ENCODE results near the gene AKAP13.
"Not testable (repeated sequence)": the region's sequence is repeated elsewhere in the genome, so short reads cannot be mapped to it uniquely, and the experiment has no call there.

Gene AKAP13

DNA sequence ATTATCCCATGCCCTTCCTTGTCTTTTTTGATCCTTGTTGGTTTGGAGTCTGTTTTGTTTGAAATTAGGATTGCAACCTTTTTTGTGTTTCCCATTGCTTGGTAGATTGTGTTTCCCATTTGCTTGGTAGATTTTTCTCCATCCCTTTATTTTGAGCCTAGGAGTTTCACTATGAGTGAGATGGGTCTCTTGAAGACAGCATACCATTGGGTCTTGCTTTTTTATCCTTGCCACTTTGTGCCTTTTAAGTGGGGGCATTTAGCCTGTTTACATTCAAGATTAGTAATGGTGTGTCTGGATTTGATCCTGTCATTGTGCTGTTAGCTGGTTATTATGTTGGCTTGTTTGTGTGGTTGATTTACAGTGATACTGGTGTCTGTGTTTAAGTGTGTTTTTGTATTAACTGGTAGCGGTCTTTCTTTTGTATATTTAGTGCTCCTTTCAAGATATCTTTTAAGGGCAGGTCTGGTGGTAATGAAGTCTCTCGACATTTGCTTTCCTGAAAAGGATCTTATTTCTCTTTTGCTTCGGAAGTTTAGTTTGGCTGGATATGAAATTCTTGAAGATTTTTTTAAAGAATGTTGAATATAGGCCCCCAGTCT lies 70.8 kb downstream of the AKAP13 start:
- no peak for DNase-seq

DNA sequence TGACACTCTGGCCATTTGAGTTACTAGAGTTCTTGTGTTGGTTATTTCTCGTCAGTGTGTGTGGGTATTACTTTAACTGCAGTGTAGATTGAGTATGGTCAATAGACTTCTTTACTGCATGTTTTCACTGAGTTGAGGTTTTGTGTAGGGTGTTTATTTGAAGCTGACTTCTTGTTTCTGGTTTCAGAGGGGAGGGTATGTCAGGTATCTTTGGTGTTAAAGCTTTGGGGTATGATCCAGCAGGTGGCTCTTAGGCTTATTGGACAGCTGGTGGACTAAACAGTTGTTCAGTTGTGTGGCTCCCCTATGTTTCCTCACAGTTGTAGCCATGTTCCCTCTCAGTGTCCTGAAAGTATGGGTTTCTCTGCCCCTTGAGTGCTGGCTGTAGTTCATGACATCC lies 72.0 kb downstream of the AKAP13 start:
- no peak for DNase-seq

DNA sequence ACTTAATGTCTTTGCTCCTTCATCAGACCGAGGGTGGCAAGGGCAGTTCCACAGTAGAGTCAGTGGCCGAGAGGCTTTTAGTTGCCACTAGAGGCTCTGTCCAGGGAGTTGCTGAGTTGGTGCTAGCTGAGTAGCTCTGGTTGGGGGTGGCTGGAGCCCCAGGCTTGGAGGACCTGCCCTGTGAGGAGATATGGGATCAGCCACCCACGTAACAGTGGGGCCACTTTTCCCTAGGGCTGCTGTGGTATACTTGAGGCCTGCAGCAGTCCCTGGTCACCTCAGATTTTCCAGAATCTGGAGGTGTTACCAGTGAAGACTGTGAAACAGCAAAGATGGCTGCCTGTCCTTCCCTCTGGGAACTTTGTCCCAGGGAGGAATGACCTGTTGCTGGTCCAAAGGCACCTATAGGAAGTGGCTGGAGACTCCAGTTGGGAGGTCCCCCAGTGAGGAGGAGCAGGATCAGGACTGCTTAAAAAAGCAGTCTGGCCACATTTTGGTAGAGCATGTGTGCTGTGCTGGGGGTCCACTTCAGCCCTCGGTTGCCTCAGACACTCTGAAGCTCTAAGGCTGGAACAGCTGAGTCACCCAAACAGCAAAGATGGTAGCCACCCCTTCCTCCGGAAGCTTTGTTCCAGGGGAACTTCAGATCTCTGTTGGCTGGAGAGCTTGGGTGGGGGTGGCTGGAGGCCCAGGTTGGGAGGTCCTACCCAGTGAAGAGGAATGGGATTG lies 72.9 kb downstream of the AKAP13 start:
- DNase-seq, result no peak

DNA sequence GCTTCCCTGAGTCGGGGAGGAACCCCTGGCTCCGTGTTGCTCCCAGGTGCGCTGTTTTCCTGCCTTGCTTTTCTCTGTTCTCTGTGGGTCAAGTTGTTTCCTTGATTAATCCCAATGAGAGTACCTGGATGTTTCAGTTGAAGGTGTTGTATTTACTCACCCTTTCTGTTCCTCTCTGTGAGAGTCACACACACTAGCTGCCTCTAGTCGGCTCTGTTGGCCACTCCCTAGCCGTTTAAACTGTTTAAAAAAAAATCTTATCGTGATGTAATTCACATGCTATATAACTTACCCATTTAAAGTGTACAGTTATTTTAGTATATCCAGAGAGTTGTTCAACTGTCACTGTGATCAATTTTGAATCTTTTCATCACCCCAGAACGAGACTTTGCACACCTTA lies 74.0 kb downstream of the AKAP13 start:
- no peak for DNase-seq

DNA sequence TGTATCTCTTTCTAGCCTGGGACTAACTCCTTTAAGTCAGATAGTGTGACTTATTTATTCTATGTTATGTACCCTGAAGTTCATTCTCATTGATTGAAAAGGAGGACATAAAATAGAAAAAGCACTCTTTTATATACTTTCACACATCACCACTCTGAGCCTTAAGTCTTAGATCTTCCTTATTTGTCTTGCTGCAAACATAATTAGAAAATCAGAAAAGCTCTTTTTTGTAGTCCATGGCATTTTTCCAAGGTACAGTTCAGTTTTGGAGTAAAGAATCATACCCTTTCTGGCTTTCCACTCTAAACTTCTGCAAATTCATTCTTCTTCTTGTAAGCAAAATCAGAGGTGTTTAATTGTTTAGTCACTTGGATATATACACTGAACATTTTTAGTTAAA lies 75.5 kb downstream of the AKAP13 start:
- DNase-seq, result no peak

DNA sequence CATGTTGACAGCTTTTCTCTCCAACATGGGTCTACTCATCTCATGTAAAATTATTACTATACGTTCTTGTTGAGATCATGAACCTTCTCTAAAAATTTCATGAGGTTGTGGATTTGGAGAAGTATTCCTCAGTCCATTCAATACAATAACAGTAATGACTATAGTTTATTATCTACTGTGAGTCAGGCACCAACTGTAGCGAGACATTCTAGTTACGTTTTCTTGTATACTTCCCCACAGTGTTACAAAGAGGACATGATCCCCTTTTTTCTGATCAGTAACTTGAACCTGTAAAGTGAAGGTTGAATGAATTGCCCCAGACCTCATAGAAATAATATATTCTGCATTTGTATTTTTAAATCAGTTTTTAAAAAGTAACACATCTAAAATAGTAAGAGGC lies 76.4 kb downstream of the AKAP13 start:
- no peak for DNase-seq

DNA sequence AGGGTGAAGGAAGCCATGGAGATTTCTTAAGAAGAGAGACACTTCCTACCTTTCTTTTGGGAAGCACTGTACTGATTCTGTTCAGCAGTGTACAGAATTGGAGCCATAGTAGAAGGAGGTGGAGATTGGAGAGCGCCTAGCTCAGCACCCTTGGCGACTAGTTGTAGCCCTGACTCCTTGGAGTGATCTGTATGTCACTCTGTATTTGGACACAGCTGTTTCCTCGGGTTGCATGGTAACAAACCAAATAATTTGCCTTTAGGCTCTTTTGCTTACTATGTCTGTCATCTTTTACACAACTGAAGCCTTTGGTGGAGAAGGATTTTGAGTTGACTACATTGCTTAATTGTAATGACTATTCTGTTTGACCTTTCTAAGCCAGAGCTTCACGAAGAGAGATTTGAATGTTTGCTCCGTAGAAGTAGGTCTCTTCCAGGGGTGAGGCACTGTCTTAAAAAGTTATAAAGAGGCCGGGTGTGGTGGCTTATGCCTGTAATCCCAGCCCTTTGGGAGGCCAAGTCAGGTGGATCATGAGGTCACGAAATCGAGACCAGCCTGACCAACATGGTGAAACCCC lies 77.1 kb downstream of the AKAP13 start:
- peak; percentile 75 to 81 for DNase-seq

DNA sequence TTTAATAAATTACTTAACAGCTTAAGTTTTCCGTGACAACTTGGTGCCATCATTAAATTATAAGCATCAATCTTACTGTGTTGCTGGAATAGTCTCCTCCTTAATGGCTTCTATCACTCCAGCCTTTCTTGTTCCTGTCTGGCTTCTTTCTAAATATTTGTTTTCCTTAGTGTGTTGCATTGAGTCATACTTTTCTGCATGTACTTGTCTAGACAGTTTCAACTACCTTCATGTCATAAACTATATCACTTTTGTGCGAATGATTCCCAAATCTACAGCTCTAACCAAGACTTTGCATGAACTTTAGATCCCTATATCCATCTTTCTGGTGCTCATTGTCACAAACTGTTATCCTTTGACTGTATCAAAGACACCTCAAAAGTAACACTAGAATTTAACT lies 78.4 kb downstream of the AKAP13 start:
- no peak for DNase-seq

DNA sequence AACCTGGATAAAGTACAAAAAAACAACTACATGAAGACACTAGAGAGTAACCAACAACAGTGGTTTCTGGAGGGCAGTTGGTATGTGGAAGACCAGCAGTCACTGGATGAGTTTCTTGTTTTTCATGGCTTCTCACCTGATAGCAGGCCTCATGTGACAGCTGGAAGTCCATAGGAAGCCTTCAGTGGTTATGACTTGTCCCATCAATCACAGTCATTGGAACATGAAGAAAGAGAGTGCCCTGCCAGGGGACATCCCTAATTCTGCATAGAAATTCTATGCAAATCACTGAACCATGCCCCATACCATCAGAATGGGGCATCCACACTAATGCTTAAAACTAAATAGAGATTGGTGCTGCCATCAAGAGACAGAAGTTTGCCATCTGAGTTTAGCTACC lies 81.6 kb downstream of the AKAP13 start:
- no peak for DNase-seq

DNA sequence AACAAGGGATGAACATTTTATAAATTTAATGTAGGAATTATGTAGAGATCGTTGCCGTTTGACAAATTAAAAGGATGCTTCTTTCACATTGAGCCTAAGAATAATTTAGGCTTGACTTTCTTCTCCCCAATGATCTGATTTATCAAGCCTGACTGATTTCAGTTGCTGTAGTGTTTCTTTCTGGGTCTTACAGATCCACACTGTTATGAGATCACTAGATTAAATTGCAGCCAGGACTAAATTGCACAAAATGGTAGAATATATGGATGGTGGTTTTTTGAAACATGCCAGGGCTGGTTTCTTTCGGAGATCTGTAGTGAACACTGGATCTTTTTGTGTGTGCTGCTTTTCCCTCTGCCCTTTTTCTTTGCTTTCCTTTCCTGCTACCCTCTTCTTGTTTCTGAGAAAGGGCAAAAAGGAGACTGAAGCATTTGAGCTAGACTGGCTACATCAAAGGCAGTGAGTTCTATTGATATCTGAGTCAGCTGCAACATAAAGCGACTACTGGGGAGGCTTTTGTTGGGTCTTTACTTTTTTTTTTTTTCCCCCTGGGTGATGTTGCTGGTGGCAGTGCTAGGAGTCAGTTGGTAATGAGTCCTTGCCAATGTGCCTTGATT lies 83.0 kb downstream of the AKAP13 start:
- no peak for DNase-seq

DNA sequence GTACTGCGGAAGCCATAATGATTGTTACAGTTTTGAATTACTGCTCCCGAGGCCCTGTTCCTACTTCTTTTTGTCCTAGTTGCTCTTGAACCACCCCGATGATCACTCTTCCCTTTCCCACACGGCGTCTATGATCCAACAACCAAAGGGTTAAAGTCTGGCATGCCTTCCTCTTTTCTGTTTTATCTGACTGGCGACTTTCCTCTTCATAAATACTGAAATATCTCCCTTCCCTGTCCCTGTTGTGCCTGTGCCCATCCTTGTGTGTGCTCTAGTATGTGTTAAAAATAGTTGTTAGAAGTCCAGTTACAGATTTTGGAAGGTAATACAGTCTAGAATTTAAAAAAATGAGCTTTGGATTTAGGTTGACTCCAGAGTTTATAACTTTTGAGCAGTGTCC lies 83.6 kb downstream of the AKAP13 start:
- no peak for DNase-seq

DNA sequence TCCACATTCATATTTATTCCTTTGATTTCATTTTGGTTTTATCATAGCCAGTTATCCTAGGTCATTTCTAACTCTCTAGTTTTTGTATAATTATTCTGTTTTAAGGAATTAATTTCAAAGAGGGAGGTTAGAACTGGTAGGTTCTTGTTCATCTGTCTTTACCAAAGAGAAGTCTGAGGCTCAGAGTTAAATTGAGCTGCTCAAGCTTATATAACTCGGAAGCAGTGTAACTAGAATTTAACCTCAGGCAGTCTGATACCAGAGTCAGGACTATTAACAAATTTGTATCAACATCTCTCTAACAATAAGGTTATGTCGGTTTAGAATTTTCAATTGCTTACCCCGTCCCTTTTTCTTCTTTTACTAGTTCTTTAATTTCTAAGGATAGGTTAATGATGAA lies 84.1 kb downstream of the AKAP13 start:
- DNase-seq, result no peak

DNA sequence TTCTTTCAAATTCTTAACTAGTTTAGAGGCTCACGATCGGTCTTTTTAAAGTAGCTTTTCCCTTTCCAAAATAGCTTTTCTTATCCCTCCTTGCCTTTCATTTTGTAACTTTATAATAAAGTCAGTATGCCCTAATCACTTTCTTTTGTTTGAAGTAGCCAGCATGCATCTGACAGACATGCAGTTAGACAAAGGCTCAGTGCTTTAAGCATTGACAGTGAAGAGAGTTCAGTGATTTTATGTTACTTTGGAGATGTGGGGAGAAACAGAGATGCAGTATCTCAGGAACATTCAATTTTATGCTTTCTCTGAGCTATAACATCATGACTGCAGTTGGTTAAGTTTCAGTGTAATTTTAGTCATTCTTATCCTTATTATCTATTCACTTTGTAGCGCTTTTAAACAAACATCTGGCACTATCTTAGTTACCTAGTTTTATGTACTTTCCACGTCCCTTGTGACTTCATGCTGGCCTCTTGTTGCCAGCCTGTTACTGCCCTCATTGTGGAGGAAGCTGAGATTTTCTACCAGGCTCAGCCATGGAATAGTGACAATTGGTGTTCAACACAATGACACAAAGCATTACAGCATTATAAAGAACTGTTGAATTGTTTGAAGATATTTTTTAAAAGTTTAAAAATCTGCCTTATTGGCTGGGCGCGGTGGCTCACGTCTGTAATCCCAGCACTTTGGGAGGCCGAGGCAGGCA lies 90.3 kb downstream of the AKAP13 start:
- no peak for DNase-seq

DNA sequence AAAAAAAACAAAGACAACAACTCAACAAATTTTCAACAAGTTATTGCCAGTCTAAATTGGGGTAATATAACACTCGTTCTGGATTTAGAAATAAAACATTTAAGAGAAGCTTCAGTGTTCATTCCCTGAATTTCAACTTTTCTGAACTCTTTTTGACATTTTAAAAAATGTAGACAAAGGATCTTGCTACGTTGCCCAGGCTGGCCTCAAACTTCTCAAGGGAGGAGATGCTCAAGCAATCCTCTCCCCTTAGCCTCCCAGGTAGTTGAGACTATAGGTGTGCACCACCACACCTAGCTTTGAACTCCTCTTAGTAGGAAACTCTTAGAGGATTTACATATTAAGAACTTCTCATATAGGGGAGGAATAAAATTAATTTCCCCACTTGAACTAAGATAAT lies 91.9 kb downstream of the AKAP13 start:
- DNase-seq, result no peak

DNA sequence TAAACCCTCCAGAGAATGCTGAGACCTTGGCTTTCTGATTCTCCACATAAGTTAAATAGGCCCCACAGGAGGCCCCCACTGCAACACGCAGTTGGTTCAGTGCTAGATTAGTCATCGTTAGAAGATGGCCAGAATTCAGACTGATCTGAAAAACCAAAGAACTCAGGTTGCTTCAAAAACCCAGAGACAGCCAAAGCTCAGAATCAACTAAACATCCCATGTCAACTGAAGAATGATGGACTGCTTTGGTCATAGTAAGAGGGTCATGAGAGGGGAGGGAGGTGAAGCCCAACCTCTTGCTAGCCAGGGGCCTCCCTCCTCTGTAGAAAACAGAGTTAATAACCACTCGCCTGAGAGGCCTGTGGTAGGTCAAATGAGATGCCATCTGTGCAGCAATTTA lies 93.1 kb downstream of the AKAP13 start:
- DNase-seq, result peak in 1 of 2 experiments; percentile 17

DNA sequence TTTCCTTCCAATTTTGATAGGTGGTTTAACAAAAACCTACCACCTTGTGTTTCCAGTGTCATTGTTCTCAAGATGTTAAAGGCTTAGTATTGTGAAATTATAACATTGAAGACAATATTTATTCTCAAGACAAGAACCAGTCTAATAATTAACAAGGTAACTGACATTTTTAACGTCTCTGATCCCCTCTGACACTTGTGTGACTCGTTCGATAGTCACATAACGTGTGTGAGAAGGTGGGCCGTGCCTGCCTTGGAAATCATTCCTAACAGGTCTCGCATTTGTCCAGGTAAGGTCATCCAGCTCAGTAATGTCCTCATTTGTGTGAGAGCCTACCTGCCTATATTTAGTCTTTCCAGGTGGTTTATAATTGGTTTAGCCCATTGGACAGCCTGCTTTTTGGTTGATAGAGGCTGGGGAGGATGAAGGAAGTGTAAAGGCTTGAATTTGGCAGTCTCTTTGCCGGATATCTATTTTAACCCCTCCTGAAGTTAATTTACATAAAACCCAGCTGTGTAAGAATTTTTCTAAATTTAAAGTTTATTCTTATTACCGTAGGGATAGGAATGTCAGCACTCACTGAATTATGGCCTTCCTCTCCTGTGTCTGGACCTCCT lies 94.4 kb downstream of the AKAP13 start:
- DNase-seq, result no peak

DNA sequence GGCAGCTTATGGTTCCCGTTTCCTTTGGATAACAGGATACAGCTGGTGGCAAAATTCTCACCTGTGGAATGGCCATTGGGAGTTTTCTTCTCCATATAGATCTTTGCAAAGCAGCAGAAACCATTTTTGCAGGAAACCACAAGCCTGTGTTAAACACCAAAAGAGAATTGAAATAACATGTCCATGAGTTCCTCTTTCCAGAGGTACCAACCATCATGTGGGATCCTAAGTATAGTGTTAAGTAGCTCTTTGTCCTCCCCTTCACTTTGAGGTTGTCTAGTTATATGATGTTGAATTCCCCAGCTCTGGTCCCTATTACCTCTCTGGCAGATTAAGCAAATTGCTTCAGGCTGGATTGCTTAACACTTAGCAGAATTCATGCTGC lies 94.9 kb downstream of the AKAP13 start:
- DNase-seq, result no peak

DNA sequence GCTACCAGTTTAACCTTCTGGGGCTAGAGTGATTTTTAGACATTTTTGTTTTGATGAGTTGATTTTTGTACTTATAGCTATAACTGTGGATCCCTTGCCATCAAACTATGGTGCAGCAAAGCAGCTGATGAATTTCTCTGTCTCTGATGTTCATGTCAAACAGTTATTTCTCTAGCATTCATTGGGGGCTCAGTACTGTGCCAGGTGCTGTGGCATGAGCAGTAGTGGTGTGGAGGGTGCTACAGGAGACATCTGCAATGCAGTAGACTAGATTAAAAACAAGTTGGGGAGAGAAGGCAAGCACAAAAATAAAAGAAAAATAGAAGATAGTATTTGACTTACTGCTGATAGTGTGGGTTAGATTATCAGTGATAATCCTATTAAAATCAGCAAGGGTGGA lies 95.3 kb downstream of the AKAP13 start:
- no peak for DNase-seq

DNA sequence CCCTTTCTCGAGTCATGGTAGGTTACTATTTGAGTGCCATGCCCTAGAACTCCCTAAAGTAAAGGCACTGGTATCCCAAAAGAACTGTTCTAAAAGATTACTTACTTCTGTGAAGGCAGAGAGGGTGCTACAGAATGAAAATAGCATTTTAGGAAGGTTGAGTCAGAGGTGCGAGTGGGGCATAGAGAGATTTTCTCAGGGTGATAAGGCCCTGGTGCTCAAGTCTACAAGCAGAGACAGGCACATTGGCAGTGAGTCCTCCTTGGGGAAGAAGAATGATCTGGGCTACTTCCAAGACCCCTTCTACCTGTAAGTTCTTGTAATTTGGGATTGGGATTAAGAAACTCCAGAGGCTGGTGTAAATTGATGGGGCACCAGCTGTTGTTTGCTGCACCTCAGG lies 96.7 kb downstream of the AKAP13 start:
- DNase-seq, result no peak

DNA sequence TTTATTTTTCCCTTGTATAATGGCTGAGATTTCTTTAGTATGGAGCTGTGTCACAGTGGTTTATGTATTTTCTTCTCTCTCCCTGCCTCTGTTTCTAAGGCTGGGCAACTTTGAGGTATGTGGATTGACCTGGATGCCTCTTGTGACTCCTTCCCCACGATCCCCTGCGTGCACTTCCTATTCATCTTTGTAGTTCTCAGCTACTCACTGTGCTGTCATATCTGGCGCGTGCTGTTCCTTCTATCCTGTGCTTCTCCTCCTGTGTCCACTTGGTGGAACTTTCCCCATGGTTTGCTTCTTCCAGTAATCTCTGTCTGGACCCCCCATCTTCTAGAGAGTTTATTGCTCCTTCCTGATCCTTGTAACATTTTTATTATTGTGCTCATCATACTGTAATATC lies 97.3 kb downstream of the AKAP13 start:
- DNase-seq, result no peak

DNA sequence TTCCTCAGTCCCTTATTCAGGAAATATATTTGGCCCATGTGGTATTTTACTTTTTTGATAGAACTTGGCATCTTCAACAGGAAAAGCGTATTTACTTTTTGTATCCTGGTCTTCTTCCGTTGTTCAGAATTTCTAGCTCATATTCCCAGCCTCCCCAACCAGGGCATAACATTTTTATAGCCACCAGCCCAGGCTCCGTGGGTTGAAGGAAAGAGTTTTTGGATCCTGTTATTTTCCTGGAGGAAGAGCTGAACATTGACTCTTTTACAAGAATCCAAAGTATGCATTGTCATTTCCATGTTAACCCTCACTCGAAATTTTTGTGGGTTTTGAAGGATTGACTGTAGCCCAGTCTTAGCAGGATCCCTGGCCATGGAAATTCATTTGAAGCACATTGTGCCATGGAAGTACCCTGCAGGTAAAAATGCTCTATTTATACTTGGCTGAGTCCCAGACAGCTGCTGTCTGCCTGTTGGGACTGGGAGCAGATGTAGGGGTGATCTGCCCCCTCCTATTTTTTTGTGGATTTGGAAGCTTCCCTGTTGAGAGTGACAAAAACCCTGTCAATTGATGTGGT lies 98.8 kb downstream of the AKAP13 start:
- DNase-seq, result no peak

DNA sequence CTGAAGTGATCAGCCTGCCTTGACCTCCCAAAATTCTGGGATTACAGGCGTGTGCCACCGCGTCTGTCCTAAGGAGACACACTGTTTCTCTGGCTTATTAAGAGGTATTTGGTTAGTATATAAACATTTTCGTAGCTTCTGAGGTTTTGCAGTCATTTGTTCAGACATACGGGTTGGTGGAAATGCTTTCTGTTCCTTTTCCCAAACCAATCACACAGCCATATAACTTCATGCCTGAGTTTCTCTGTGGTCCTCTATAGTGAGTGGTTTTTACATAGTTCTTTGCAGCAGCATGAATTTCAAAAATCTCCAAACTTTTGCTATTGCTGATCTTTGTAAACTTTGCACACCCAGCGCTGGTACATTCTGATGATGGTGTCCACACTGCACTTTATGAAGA lies 100.5 kb downstream of the AKAP13 start:
- DNase-seq, result no peak

DNA sequence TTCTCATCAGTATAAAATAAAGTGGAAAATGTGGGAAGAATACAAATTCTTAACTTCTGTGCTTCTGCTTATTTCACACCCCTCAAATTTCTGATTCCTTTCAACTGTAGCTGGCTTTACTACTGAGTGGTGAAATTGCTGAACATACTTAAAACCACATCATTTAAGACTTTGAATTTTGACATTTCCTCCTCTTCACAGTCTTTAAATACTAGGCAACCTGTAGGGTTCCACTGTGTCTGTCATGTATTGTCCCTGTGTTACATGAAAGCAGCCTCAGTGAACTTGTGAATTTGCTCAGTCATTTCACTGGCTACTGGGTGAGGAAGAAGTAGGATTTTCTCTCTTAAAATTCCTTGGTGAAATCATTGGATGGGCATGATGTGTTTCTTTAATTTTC lies 101.1 kb downstream of the AKAP13 start:
- DNase-seq, result not testable (repeated sequence)

Measured in NCI-H526 (cell line).